ENCODE results near the gene TRIM28. TPM values are rescaled to one million over a fixed set of nuclear protein-coding genes. Genes with fewer than 3 reads are reported as not detected.

Gene TRIM28
- total and polyA plus RNA-seq, 9 of the 15 experiments (the other 6 are each of a cell fraction or from before 2014, with no cell fraction given) = 12.1 to 797 (median 490) TPM

DNA sequence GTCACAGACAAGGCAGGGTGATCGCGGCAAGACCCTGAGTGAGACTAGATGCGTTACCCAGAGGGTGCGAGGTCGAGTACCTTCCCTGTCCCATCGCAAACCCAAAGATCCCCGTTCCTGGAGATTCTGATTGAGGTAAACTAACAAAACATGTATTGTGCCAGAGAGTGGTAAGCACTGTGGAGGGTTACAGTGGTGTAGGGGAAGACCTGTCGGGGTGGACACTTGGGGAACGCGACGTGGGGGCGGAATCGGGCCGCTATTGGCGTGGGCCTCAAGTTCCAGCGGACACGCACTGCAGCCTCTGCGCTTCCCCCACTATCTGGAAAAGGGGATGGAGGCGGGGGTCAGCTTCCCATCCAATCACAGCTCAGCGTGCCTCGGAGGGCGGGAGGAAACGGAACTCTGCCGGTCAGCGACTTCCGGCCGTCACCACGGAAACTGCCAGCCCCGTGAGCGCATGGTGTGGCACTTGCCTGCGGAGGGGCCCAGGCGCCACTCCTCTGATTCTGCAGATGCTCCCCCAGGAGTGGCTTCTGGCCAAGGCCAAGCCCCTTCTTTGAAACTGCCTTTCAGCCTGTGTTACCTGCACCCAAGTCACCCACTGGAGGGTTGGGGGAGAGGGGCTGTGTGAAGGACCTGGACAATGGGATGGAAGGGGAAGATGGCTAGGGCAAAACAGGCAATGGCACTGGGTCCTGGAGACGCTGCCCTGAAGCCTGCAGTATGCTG, 15.6 kb downstream of the TRIM28 start (continued):
- TF ChIP-seq, protein P1, sequence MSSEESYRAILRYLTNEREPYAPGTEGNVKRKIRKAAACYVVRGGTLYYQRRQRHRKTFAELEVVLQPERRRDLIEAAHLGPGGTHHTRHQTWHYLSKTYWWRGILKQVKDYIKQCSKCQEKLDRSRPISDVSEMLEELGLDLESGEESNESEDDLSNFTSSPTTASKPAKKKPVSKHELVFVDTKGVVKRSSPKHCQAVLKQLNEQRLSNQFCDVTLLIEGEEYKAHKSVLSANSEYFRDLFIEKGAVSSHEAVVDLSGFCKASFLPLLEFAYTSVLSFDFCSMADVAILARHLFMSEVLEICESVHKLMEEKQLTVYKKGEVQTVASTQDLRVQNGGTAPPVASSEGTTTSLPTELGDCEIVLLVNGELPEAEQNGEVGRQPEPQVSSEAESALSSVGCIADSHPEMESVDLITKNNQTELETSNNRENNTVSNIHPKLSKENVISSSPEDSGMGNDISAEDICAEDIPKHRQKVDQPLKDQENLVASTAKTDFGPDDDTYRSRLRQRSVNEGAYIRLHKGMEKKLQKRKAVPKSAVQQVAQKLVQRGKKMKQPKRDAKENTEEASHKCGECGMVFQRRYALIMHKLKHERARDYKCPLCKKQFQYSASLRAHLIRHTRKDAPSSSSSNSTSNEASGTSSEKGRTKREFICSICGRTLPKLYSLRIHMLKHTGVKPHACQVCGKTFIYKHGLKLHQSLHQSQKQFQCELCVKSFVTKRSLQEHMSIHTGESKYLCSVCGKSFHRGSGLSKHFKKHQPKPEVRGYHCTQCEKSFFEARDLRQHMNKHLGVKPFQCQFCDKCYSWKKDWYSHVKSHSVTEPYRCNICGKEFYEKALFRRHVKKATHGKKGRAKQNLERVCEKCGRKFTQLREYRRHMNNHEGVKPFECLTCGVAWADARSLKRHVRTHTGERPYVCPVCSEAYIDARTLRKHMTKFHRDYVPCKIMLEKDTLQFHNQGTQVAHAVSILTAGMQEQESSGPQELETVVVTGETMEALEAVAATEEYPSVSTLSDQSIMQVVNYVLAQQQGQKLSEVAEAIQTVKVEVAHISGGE (CRISPR knock-in tag; IDR thresholded peaks at IDR 0.05) = peak; percentile 25 to 96 (median 41); a peak in 5 of 6 replicates
- no peak for TF ChIP-seq ZNF551 (CRISPR knock-in tag; IDR thresholded peaks at IDR 0.05)
- TF ChIP-seq, protein P2, sequence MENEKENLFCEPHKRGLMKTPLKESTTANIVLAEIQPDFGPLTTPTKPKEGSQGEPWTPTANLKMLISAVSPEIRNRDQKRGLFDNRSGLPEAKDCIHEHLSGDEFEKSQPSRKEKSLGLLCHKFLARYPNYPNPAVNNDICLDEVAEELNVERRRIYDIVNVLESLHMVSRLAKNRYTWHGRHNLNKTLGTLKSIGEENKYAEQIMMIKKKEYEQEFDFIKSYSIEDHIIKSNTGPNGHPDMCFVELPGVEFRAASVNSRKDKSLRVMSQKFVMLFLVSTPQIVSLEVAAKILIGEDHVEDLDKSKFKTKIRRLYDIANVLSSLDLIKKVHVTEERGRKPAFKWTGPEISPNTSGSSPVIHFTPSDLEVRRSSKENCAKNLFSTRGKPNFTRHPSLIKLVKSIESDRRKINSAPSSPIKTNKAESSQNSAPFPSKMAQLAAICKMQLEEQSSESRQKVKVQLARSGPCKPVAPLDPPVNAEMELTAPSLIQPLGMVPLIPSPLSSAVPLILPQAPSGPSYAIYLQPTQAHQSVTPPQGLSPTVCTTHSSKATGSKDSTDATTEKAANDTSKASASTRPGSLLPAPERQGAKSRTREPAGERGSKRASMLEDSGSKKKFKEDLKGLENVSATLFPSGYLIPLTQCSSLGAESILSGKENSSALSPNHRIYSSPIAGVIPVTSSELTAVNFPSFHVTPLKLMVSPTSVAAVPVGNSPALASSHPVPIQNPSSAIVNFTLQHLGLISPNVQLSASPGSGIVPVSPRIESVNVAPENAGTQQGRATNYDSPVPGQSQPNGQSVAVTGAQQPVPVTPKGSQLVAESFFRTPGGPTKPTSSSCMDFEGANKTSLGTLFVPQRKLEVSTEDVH (IDR thresholded peaks at IDR 0.05; ENCODE audit: low read depth, partially characterized antibody) = peak; percentile 50
- no peak for TF ChIP-seq ZNF217 (CRISPR knock-in tag; IDR thresholded peaks at IDR 0.05)
- no peak for TF ChIP-seq MED1 (CRISPR knock-in tag; IDR thresholded peaks at IDR 0.05; ENCODE audit: borderline replicate concordance)
- peak; percentile 88 for TF ChIP-seq TAF9B (IDR thresholded peaks at IDR 0.05; ENCODE audit: partially characterized antibody)
- TF ChIP-seq, protein P3, sequence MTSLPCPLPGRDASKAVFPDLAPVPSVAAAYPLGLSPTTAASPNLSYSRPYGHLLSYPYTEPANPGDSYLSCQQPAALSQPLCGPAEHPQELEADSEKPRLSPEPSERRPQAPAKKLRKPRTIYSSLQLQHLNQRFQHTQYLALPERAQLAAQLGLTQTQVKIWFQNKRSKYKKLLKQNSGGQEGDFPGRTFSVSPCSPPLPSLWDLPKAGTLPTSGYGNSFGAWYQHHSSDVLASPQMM (CRISPR knock-in tag; IDR thresholded peaks at IDR 0.05) = no peak
- no peak for TF ChIP-seq SMARCB1 (IDR thresholded peaks at IDR 0.05; ENCODE audit: insufficient read length, low read depth)
- no peak for TF ChIP-seq CBX8 (IDR thresholded peaks at IDR 0.05; ENCODE audit: borderline replicate concordance, extremely low read depth, low read depth, low read length, poor library complexity, severe bottlenecking)
- TF ChIP-seq ZNF354B (CRISPR knock-in tag; IDR thresholded peaks at IDR 0.05) = no peak
- no peak; the same call in 1 of the 2 replicates for TF ChIP-seq CHD2 (IDR thresholded peaks at IDR 0.05; ENCODE audit: low read depth, low read length)
- peak; percentile 79 for TF ChIP-seq NR2C1 (IDR thresholded peaks at IDR 0.05)
- TF ChIP-seq NR2C1 (tag; IDR thresholded peaks at IDR 0.05) = peak; percentile 78
- TF ChIP-seq CBX2 (IDR thresholded peaks at IDR 0.05; ENCODE audit: insufficient read depth, low read length, poor library complexity, severe bottlenecking) = no peak
- peak; percentile 77; the same call in 1 of the 2 replicates for TF ChIP-seq MTA3 (IDR thresholded peaks at IDR 0.05; ENCODE audit: borderline replicate concordance)
- peak; percentile 83; the same call in 1 of the 2 replicates for TF ChIP-seq HDAC2 (IDR thresholded peaks at IDR 0.05)
- TF ChIP-seq, protein P4, sequence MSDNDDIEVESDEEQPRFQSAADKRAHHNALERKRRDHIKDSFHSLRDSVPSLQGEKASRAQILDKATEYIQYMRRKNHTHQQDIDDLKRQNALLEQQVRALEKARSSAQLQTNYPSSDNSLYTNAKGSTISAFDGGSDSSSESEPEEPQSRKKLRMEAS (CRISPR knock-in tag; IDR thresholded peaks at IDR 0.05) = peak; percentile 88
- no peak for TF ChIP-seq SRSF9 (IDR thresholded peaks at IDR 0.05; ENCODE audit: borderline replicate concordance, low read depth, low read length)
- TF ChIP-seq BRD9 (IDR thresholded peaks at IDR 0.05; ENCODE audit: low read depth, partially characterized antibody) = peak; percentile 62
- TF ChIP-seq, protein P5, sequence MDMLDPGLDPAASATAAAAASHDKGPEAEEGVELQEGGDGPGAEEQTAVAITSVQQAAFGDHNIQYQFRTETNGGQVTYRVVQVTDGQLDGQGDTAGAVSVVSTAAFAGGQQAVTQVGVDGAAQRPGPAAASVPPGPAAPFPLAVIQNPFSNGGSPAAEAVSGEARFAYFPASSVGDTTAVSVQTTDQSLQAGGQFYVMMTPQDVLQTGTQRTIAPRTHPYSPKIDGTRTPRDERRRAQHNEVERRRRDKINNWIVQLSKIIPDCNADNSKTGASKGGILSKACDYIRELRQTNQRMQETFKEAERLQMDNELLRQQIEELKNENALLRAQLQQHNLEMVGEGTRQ (CRISPR knock-in tag; IDR thresholded peaks at IDR 0.05) = no peak

All from K562 (cell line).